Measurements from ENCODE around the gene NMB.

NMB gene

GRCh38 chr15:84609818-84610525 lies 48.0 kb downstream of the NMB start:
- no peak overlapping the region for H3K27ac Mint-ChIP-seq
- no peaks in the 10 kb centered on the region for H3K9me3 Mint-ChIP-seq (ENCODE audit: low read depth)
- H3K36me3 Mint-ChIP-seq: peaks cover 17% of the 10 kb centered on the region
- peaks cover 25% of the 10 kb centered on the region for H3K4me1 Mint-ChIP-seq (ENCODE audit: low read depth)
- H3K27me3 Mint-ChIP-seq: no peaks in the 10 kb centered on the region
- H3K4me3 Mint-ChIP-seq: no peak overlapping the region

GRCh38 chr15:84608707-84609284 lies 49.2 kb downstream of the NMB start:
- H3K27ac Mint-ChIP-seq: no peak overlapping the region
- H3K4me3 Mint-ChIP-seq: no peak overlapping the region
- H3K27me3 Mint-ChIP-seq: no peaks in the 10 kb centered on the region
- H3K9me3 Mint-ChIP-seq (ENCODE audit: low read depth): no peaks in the 10 kb centered on the region
- H3K4me1 Mint-ChIP-seq (ENCODE audit: low read depth): peaks cover 31% of the 10 kb centered on the region
- peaks cover 17% of the 10 kb centered on the region for H3K36me3 Mint-ChIP-seq

GRCh38 chr15:84606653-84607120 lies 51.3 kb downstream of the NMB start:
- Mint-ChIP-seq H3K27me3 (no peaks in the 10 kb centered on the region), H3K4me1 (ENCODE audit: low read depth) (peaks cover 42% of the 10 kb centered on the region), H3K4me3 (no peak overlapping the region), H3K36me3 (peaks cover 18% of the 10 kb centered on the region), H3K27ac (peak overlapping the region; percentile 28), H3K9me3 (ENCODE audit: low read depth) (no peaks in the 10 kb centered on the region)

- H3K27ac Mint-ChIP-seq: peak overlapping the region; percentile 91
- H3K27me3 Mint-ChIP-seq: no peaks in the 10 kb centered on the region
- H3K36me3 Mint-ChIP-seq: peaks cover 18% of the 10 kb centered on the region
- H3K9me3 Mint-ChIP-seq (ENCODE audit: low read depth): no peaks in the 10 kb centered on the region
- peaks cover 45% of the 10 kb centered on the region for H3K4me1 Mint-ChIP-seq (ENCODE audit: low read depth)
- H3K4me3 Mint-ChIP-seq: peak overlapping the region; percentile 81
Measured at GRCh38 chr15:84605554-84605882, 52.5 kb downstream of the NMB start.

All from activated naive CD8-positive, alpha-beta T cell (primary cell).